A549 (cell line): Measurements from ENCODE around the gene PLXDC1. TPM values are rescaled to one million over a fixed set of nuclear protein-coding genes. Genes with fewer than 3 reads are reported as not detected.

Experiments used
- ATAC-seq, 2 experiments: fragments of 200-7000 bp in 1 of 2; fragments of >200 bp in 1 of 2; cut with Nextera tagmentation in 1 of 2; cut with Tn5 transposase in 1 of 2; 3 replicates each; pipeline versions ENCODE4 v1.8.0 to v1.9.1; 2018 to 2020; ENCODE audit warnings: mild to moderate bottlenecking in 1 of 2, moderate library complexity in 1 of 2
- CTCF ChIA-PET: fragments of 300-600 bp; sonication (Branson Sonifier 250); formaldehyde crosslinking; extraction: SDS; loops from one replicate; lab custom pipeline; 2021; ENCODE audit warnings: antibody characterized with exemption, inconsistent platforms; lab: Yijun Ruan, JAX
- POLR2A ChIA-PET: fragments of 350-600 bp; formaldehyde crosslinking; extraction: SDS; loops from one replicate; lab custom pipeline; 2021; ENCODE audit warnings: antibody characterized with exemption, inconsistent platforms; lab: Yijun Ruan, JAX
- DNase-seq, 2 experiments: peaks; one replicate each; pipeline versions ENCODE4 v3.0.0 to v3.0.0-alpha.2; 2011 to 2016; ENCODE audit warnings: low read depth in 1 of 2, low spot score in 1 of 2
- FAIRE-seq: peaks from 2 replicates; lab custom pipeline; 2011; peaks lifted over from hg19 to GRCh38; lab: Jason Lieb, UNC
- H3K27ac ChIP-seq, 2 experiments: fragments of >200 bp; sonication (Bioruptor Twin); formaldehyde crosslinking; 3 replicates each; pipeline ENCODE4 v1.5.1; 2016 to 2017
- H3K4me1 ChIP-seq: fragments of >200 bp; sonication (Bioruptor Twin); formaldehyde crosslinking; 3 replicates; pipeline ENCODE4 v1.6.1; 2016
- H3K4me2 ChIP-seq: fragments of >200 bp; sonication (Bioruptor Twin); formaldehyde crosslinking; 3 replicates; pipeline ENCODE4 v1.6.1; 2016
- H3K4me3 ChIP-seq: fragments of >200 bp; sonication (Bioruptor Twin); formaldehyde crosslinking; 3 replicates; pipeline ENCODE4 v1.5.1; 2016
- H3K9me3 ChIP-seq: fragments of >200 bp; sonication (Bioruptor Twin); formaldehyde crosslinking; 3 replicates; pipeline ENCODE4 v1.6.1; 2016
- CBX2 ChIP-seq: fragments of 200-600 bp; sonication (generic); IDR thresholded peaks from 2 replicates; pipeline ENCODE4 v1.6.1; 2016; ENCODE audit warnings: low read depth, mild to moderate bottlenecking, borderline replicate concordance
- CHD4 ChIP-seq: fragments of 200-600 bp; sonication (generic); IDR thresholded peaks from 2 replicates; pipeline ENCODE4 v1.6.1; 2016; ENCODE audit warnings: antibody characterized with exemption, mild to moderate bottlenecking, borderline replicate concordance
- EHF ChIP-seq: fragments of 250-450 bp; sonication (Bioruptor Pico); IDR thresholded peaks from 2 replicates; pipeline ENCODE4 v1.5.0; 2020; ENCODE audit warnings: mild to moderate bottlenecking
- ELK1 ChIP-seq: fragments of 150-350 bp; IDR thresholded peaks from 2 replicates; pipeline ENCODE4 v1.6.1; 2014; ENCODE audit warnings: low read depth, mild to moderate bottlenecking, low read length
- FOSB ChIP-seq: fragments of 250-450 bp; sonication (Bioruptor Pico); IDR thresholded peaks from 2 replicates; pipeline ENCODE4 v1.5.0; 2020; ENCODE audit warnings: mild to moderate bottlenecking, moderate library complexity
- GATA3 ChIP-seq: IDR thresholded peaks from 2 replicates; pipeline ENCODE4 v1.6.1; 2012; ENCODE audit warnings: borderline replicate concordance
- HES2 ChIP-seq: fragments of >200 bp; sonication (Bioruptor Twin); formaldehyde crosslinking; IDR thresholded peaks from 2 replicates; pipeline ENCODE4 v1.6.1; 2016
- HEYL ChIP-seq: fragments of 250-450 bp; sonication (Bioruptor Pico); IDR thresholded peaks from 2 replicates; pipeline ENCODE4 v1.8.0; 2021; ENCODE audit warnings: mild to moderate bottlenecking, moderate library complexity
- JUNB ChIP-seq: fragments of >200 bp; sonication (Bioruptor Twin); formaldehyde crosslinking; IDR thresholded peaks from 2 replicates; pipeline ENCODE4 v1.6.1; 2016
- KDM5A ChIP-seq: fragments of 200-600 bp; sonication (generic); IDR thresholded peaks from 2 replicates; pipeline ENCODE4 v1.6.1; 2016; ENCODE audit warnings: antibody characterized with exemption, mild to moderate bottlenecking
- MAZ ChIP-seq: fragments of 150-350 bp; IDR thresholded peaks from 2 replicates; pipeline ENCODE4 v1.6.1; 2014; ENCODE audit warnings: antibody characterized with exemption, low read depth, low read length, borderline replicate concordance
- MYC ChIP-seq: IDR thresholded peaks from 2 replicates; pipeline ENCODE4 v1.6.1; 2012; ENCODE audit warnings: mild to moderate bottlenecking, inconsistent platforms, low read length, improper control_type of control experiment, borderline replicate concordance
- NFE2L2 ChIP-seq: fragments of 150-350 bp; conservative IDR thresholded peaks from 2 replicates; pipeline ENCODE4 v1.6.1; 2014; ENCODE audit warnings: low read length
- PBX3 ChIP-seq: IDR thresholded peaks from 2 replicates; pipeline ENCODE4 v1.6.1; 2012
- PHF8 ChIP-seq: fragments of 200-600 bp; sonication (generic); IDR thresholded peaks from 2 replicates; pipeline ENCODE4 v1.6.1; 2016; ENCODE audit warnings: low read depth, mild to moderate bottlenecking, antibody characterized with exemption, moderate library complexity, borderline replicate concordance
- SREBF2 ChIP-seq: fragments of 450-650 bp; IDR thresholded peaks from 2 replicates; pipeline ENCODE4 v1.6.1; 2014; ENCODE audit warnings: mild to moderate bottlenecking, moderate library complexity
- TFCP2L1 ChIP-seq: fragments of 250-450 bp; sonication (Bioruptor Pico); IDR thresholded peaks from 2 replicates; pipeline ENCODE4 v1.5.0; 2021; ENCODE audit warnings: mild to moderate bottlenecking
- TP53 ChIP-seq: fragments of 250-450 bp; sonication (Bioruptor Pico); IDR thresholded peaks from 2 replicates; pipeline ENCODE4 v1.5.0; 2021; ENCODE audit warnings: mild to moderate bottlenecking, moderate library complexity
- ZFP36 ChIP-seq: fragments of 450-650 bp; IDR thresholded peaks from 2 replicates; pipeline ENCODE4 v1.6.1; 2014; ENCODE audit warnings: borderline replicate concordance; ENCODE audit not compliant: partially characterized antibody
- WGBS: methylation state at CpG from one replicate; pipeline ENCODE4 v1.1.6; 2017; ENCODE audit errors: missing lambda C conversion rate; 5-methylcytosine and 5-hydroxymethylcytosine counted together
- polyA plus RNA-seq, 4 experiments: library from polyadenylated mRNA; depleted of rRNA in 3 of 4; stranded (reverse); fragments of >200 nt; fragmentation: RNase III in 1 of 4; extraction: RNeasy Plus Mini Kit Qiagen cat#74134 plus additional on column Dnase treatment in 1 of 4; gene quantifications; 2 replicates in 3 of 4; 3 replicates in 1 of 4; pipeline ENCODE4 v1.2.3, GENCODE V29; 2011 to 2017

Gene PLXDC1
- polyA plus RNA-seq, 2 of the 4 experiments (the other 2 are of a cell fraction): 0.31 to 0.36 TPM

- CTCF ChIA-PET: interaction anchor here (0.6 to 30.5 kb wide), 10 partner anchors 7 to 190 kb away, joined by 3 to 612 read pairs (median 26); partner anchors contain the start of genes ARL5C and PLXDC1
- no peak for FAIRE-seq
- no peak overlapping the region for H3K4me2 ChIP-seq
- no peak overlapping the region for H3K27ac ChIP-seq
- TF ChIP-seq SREBF2: no peak
- no peak for TF ChIP-seq EHF (CRISPR knock-in tag)
- no peak for TF ChIP-seq CBX2
- no peak for TF ChIP-seq GATA3
- no peak for TF ChIP-seq MAZ
- no peak for TF ChIP-seq NFE2L2
- WGBS: 58% methylated on average over 7 of the region's 7 CpGs
- H3K9me3 ChIP-seq: no peaks in the 10 kb centered on the region
- POLR2A ChIA-PET: interaction anchor here (2.6 kb wide), 1 partner anchor 33 kb away, joined by 21 read pairs; the partner anchor contains the start of gene RPL19
- peaks cover 6% of the 10 kb centered on the region; the same call in 2 of the 3 replicates for H3K4me1 ChIP-seq
- no peak for ATAC-seq
- no peak for DNase-seq
- H3K4me3 ChIP-seq: no peak overlapping the region
Measured at GRCh38 chr17:39166437-39167335, 15.2 kb upstream of the PLXDC1 start.

- POLR2A ChIA-PET: interaction anchor here (2.6 kb wide), 1 partner anchor 34 kb away, joined by 21 read pairs; the partner anchor contains the start of gene RPL19
- Histone ChIP-seq H3K27ac (peak within 1 kb of the TSS in 1 of 2 experiments; percentile 51; a peak in 2 of 6 replicates), H3K4me1 (peaks cover 6% of the 10 kb centered on the region; the same call in 2 of the 3 replicates), H3K9me3 (no peaks in the 10 kb centered on the region), H3K4me3 (no peak within 1 kb of the TSS), H3K4me2 (peak within 1 kb of the TSS; percentile 62)
- WGBS: 82% methylated on average over 17 of the region's 17 CpGs
- DNase-seq (no peak), ATAC-seq (no peak), FAIRE-seq (no peak)
- TF ChIP-seq FOSB (CRISPR knock-in tag) (no peak), CBX2 (no peak), TFCP2L1 (no peak), MYC (no peak), CHD4 (no peak), TP53 (CRISPR knock-in tag) (no peak), SREBF2 (no peak)
- CTCF ChIA-PET: interaction anchor here (0.6 to 30.5 kb wide), 11 partner anchors 8 to 190 kb away, joined by 3 to 612 read pairs (median 28); partner anchors contain the start of genes ARL5C and PLXDC1
Measured at GRCh38 chr17:39165841-39166349, 14.5 kb upstream of the PLXDC1 start, which contains the start of gene ARL5C. ARL5C (minus strand) TSS chr17:39166161; CDS start chr17:39165760, 401 bp downstream.

- 88% methylated on average over 50 of the region's 51 CpGs for WGBS
- H3K9me3 ChIP-seq: no peaks in the 10 kb centered on the region
- peak overlapping the region; percentile 62 for H3K4me2 ChIP-seq
- H3K4me3 ChIP-seq: no peak overlapping the region
- H3K27ac ChIP-seq: peak overlapping the region in 1 of 2 experiments; percentile 51; a peak in 2 of 6 replicates
- CTCF ChIA-PET: interaction anchor here (0.5 to 30.5 kb wide), 36 partner anchors 8 to 296 kb away, joined by 3 to 612 read pairs (median 5); partner anchors contain the start of genes ARL5C, FBXO47, LASP1 and PLXDC1
- FAIRE-seq: no peak
- POLR2A ChIA-PET: interaction anchor here (0.7 to 1.4 kb wide), 6 partner anchors 10 to 296 kb away, joined by 3 to 10 read pairs (median 4); partner anchors contain the start of genes CACNB1, CDK12, FBXO47 and RPL19
- no peak for ATAC-seq
- H3K4me1 ChIP-seq: peaks cover 6% of the 10 kb centered on the region; the same call in 2 of the 3 replicates
- TF ChIP-seq GATA3: no peak
- TF ChIP-seq JUNB: no peak
- no peak for TF ChIP-seq ZFP36
- TF ChIP-seq PHF8: no peak
- TF ChIP-seq MAZ: no peak
- no peak for TF ChIP-seq HES2
- TF ChIP-seq ELK1: no peak
- TF ChIP-seq KDM5A: no peak
- TF ChIP-seq HEYL: no peak
- TF ChIP-seq PBX3: no peak
- TF ChIP-seq SREBF2: no peak
- no peak for TF ChIP-seq NFE2L2
- TF ChIP-seq CBX2: no peak
- DNase-seq: no peak
Measured at GRCh38 chr17:39165178-39165840, 13.9 kb upstream of the PLXDC1 start.
